NCI-H1105 (cell line): ENCODE data around the gene CFI.
A peak's percentile ranks its signal among the peaks of the same experiment; 100 is the strongest.

ENCODE experiments used
- DNase-seq: peaks from one replicate; lab custom pipeline; 2025; lab: John Stamatoyannopoulos, UW

Gene CFI

DNA sequence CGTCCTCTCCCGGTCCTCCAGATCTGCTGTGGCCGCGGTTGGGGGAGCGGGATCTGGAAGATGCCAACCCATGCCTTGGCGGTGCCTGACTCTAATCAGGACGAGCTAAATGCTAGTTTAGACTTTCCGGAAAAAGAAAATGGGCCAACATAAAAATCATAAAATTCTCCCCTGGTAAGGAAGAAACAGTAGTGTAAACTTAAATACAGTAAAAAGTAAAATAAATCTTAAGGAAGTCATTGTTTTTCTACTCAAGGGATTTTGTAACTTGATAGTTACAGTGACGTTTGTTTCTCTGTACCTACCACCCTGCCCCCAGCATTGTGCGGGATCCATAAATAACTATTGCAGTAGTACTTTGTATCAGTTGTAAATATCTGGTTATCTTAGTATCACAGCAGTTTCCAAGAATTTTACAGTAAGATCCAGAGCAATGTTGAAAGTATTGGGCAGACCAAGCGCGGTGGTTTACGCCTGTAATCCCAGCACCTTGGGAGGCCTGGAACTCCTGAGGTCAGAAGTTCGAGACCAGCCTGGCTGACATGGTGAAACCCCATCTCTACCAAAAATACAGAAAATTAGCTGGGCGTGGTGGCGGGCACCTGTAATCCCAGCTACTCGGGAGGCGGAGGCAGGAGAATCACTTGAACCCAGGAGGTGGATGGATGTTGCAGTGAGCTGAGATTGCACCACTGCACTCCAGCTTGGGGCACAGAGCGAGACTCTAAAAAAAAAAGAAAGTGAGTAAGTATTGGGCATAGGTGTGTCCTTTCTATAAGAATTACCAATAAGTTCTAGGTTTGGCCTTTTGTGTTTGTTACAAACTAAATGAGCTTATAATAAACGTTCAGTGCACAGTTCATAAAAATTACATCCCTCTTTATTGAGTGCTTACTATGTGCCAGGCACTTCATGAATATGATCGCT lies 70.9 kb downstream of the CFI start:
- DNase-seq, result no peak

DNA sequence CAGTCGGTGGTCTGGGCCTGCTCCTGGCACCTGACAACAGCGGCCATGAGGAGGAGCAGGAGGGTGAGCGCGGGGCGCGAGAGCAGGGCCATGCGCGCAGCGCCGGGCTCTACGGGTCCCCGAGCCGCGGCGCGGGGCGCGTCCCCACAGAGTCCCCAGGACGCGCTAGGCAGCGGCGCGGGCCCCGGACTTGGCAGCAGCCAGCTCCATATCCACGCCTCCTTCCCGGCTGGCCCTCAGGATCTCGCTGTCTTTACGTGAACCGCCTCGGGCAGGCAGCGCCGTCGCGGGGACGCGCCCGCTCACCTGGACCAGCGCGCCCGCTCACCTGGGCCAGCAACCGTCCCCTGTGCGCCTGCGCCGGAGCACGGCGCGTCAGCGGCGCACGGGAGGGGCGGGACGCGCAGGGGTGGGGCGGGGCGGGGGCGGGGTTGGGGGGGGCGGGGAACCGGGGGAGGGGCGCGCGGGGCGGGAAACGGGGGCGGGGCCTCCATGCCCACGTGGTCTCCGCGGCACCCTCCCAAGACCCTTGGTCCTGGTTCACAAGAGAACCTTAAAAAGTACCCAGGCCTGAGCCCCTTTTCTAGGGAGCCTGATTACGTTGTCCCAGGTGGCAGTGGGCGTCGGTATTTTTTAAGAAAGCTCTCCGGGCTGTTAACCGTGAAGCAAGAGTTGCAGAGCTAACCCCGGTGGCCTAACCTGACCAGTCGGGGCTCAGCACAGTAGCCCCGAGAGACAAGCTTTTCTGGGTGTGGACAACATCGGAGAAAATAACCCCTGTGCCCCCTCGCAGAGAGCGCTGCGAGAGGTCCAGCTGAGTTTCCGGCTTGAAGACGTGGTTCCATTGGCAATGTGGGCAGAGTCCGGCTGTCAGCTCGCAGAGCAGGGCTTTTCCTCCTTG lies 71.8 kb downstream of the CFI start, which contains the start of gene PLA2G12A:
PLA2G12A (minus strand) TSS at position 353 of the 901 bp plus-strand sequence; CDS start at position 92, 261 bp downstream.
- DNase-seq, result peak; percentile 75

DNA sequence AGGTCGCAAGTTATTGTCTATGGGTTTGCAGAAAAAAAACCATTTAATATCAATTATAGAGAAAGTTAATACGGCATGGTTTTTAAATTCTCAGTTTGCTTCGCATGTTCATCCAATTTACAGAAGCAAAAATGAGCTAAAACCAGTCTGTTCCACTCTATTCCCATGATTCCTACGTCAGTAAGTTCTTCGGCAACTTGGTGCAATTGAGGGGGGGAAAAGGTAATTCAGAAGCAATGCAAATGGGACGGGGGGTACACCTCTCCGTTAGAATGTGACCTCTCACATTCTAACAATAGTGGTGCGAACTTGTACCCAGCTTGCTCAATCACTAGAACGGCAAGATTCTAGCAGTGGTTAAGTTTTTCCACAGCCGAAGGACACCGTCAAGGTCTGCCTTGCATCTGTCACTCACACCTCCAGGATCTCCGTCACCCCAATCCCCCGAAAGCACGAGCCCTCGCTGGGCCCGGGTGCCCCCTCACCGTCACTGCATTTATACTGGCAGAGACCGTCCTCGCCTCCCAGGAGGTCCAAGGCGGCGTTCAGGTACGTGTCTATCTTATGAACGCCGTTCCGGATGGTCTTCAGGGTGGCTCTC lies 72.6 kb downstream of the CFI start:
- DNase-seq, result no peak

DNA sequence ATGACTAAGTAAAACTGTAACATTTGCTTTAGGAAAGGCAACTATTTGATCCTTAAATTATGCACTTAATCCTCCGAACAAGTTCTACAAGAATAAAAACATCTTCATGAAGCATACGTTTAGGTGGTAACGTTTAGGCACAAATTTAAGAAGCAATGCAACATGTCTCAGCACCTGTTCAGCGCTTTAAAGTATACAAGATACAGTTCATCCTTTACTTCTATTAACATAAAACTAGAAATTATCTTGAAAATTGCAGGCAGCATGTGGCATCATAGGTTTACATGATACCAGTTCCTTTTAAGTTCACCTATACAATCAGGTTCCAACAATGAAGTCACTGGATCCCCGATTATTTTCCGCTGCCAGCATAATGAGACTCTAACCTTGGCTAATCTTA lies 73.4 kb downstream of the CFI start:
- no peak for DNase-seq

DNA sequence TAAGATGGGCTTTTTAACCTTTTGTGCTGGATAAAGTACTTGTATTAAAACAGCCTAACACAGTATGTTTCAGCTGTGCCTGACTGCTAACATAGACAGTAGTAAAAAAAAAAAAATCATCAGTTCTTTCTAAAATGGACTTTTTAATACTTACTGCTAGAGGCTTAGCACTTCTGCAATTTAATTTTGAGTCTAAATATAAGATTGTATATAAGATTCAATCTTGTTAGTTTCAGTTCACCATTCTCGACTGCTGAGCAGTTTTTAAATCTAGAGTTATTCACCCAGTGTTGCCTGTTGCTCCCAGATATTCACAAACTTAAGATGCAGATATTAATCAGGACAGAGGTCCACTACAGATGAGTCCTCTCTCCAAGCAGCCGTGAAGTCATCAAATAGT lies 78.7 kb downstream of the CFI start:
- DNase-seq, result no peak

DNA sequence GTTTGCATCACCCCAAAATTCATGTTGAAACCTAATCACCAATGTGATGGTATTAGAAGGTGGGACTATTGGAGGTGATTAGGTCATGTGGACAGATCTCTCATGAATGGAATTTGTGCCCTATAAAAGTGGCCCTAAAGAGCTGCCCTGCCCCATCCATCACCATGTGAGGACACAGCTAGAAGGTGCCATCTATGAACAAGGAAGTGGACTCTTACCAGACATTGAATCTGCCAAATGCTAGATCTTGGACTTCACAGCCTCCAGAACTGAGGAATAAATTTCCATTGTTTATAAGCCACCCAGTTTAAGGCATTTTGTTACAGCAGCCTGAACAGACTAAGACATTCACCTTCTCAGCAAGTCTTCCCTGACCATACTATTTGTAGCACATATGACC lies 79.4 kb downstream of the CFI start:
- no peak for DNase-seq

DNA sequence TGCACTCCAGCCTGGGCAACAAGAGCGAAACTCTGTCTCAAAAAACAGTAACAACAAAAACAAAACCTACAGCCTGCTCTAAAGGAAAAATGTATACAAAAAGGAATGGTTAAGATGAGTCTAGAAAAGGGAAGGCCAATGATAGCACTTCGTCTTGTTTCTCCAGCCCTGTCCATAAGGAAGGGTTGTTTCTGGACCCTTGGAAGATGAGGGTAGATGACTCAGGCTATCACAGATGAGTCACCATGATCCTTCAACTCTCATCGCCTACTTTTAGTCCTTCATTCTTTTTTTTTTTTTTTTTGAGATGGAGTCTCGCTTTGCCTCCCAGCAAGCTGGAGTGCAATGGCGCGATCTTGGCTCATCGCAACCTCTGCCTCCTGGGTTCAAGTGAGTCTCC lies 80.8 kb downstream of the CFI start:
- DNase-seq, result no peak

DNA sequence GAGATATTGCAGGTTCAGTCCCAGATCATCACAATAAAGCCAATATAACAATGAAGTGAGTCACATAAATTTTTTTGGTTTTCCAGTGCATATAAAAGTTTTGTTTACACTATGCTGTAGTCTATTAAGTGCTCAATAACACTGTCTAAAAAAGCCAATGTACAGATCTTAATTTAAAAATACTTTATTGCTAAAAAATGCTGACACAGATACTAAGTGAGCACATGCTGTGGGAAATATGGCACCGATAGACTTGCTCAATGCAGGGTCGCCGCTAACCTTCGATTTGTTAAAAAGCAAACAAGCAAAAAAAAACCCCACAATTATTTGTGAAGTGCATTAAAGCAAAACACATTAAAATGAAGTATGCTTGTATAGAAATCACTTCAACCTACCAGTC lies 82.2 kb downstream of the CFI start:
- DNase-seq, result no peak

DNA sequence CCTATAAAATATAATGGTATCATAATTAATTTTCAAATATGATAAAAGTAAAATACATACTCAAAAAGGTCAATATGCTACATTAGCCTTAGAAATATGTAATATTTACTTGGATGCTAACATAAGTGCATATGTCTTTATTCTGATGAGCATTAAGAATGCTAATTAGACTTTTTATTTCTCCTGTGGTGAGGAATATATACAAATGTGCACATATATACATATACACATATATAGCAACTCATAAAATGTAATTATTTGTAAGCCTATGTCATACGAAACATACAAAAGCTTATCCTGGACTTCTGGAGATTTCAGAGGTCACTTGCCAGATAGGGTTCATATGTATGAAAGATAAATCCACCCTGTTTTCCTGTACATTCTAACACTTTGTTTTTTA lies 83.0 kb downstream of the CFI start:
- DNase-seq, result no peak

DNA sequence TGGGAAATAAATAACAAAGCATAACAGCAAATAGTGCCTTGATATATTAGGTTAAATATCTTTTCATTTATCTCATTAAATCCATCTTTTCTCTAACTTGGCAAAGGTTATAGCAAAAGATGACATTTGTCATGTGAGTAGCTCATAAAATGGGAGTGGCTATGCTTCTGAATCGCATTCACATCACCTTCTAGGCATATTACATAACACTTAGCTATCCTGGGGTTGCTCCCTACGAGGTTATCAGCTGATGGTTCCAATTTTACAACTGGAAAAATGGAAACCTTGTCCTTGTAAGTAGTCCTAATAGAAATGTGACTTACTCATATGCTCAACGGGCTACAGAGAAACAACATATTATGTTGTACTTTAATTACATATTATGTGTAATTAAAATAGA lies 88.3 kb downstream of the CFI start:
- DNase-seq, result no peak

DNA sequence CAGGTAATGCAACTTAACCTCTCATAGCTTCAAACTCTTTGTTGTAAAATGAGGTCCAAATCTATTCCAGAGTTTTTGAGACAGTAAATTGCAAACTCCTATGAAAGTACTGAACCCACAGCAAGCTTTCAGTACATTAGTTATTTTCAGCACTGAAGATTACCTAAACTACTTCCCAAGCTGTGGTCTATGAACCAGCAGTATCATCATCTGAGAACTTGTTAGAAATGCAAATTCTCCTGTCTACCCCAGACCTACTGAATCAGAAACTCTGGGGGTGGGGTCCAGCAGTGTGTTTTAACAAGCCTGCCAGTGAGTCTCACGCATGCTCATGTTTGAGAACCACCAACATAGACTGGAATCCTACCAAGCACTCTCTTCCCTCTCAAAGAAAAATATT lies 92.8 kb downstream of the CFI start:
- no peak for DNase-seq

DNA sequence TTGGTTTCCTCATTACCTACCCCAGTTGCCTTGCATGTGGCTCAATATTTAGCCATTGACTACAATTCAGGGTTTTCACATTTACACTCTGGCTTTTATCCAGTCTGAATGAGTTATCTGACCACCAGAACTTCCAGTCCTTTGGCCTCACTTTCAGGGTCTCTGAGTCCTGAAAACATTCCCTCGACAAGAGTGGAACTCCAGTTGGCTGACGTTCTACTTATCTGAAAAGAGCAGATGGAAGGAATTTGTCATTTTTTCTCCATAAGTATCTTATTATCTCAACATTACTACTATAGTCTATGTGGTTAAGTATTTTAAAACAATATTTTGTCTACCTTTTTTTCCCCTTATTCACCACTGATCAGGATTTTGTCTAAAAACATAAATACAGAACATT lies 93.4 kb downstream of the CFI start:
- DNase-seq, result no peak

DNA sequence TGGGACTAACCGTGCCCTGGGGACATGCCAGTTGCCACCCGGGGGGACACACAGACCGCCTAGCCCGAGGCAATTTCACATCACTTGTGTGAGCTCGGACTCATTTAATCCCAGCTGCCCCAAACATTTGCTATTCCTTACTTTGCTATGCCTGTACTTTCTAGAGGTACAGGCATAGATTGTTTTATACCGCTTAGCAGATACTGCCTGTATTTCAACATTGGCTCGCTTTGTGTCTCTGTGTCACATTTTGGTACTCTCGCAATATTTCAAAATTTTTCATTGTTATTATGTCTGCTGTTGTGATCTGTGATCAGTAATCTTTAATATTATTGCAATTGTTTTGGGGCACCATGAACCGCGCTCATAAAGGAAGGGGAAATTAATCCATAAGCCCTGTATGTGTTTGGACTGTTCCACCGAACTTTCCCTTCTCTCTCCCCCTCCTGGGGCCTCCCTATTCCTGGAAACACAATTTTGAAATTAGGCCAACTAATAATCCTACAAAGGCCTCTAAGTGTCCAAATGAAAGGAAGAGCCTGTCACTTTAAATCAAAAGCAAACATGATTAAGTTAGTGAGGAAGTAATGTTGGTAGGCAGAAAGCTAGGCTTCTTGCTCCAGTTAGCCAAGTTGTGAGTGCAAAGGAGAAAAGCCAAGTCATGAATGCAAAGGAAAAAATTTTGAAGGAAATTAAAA lies 98.0 kb downstream of the CFI start:
- peak; percentile 12 for DNase-seq

DNA sequence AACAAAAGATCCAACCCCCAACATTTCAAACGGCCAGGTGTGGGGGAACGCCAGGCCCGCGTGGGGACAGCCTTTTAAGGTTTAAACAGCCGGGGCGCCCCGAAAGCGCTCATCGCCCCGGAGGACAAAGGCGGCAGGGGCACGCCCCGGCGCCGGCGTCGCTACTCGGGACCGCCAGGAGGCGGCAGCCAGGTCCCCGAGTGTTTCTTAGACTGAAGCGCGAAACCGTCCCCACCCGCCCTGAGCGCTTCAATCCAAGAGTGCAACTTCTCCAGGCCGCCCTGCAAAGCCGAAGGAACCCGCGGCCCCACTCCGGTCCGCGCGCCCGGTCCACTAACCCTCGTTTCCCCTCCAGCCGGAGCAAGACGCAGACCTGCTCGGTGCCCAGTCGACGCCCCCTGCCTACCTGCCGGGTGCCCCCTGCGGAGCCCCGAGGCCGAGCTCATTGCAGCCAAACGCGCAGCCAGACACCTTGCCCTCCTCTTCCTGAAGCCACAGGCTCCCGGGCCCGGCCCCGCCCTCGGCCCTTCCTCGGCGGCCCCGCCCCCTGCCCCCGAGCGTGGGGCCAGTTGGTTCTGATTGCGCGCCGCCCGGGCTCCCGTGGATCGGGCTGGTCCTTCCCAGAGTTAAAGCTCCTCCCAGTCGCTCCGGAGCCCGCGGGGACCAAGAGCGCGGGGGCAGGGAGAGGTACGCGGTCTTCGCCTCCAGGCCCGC lies 98.7 kb downstream of the CFI start, which contains the start of gene CASP6:
CASP6 (minus strand) TSS at position 496 of the 714 bp plus-strand sequence; CDS start at position 446, 50 bp downstream.
- peak; percentile 57 for DNase-seq

DNA sequence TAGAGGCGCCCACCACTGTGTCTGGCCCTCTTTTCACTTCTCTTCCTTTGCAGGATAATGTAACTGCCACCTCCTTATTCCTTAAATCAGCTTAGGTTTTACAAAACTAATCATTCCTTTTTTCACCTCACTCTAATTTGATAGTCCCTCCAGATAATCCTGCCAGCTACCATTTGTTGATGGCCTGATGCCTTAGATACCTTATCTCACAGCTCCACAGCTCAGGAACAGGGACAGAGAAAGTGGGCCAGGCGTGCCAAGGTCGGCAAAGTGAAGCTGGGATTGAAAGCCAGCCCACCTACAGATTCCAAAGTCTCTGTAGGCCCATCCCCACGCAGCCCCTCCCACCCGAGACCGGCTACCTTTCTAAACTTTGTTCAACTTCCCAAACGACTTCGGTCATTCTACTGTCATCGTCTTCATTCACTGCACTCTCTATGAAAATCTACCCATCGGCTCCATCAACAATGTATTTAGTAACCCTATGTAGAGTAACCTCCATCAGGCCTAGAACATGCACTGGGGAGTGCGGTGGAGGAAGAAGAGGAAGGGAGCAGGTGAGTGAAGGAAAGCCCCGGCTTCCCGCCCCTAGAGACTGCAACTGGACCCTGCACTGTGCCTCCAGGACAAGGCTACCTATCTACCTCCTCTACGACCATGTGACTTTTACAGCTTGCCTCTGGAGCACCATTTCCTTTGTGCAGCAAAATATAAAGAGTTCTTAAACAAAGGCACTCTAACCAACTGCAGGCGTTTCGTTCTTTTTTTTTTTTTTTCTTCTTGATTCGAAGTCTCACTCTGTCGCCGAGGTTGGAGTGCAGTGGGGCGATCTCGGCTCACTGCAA lies 100.0 kb downstream of the CFI start:
- no peak for DNase-seq

DNA sequence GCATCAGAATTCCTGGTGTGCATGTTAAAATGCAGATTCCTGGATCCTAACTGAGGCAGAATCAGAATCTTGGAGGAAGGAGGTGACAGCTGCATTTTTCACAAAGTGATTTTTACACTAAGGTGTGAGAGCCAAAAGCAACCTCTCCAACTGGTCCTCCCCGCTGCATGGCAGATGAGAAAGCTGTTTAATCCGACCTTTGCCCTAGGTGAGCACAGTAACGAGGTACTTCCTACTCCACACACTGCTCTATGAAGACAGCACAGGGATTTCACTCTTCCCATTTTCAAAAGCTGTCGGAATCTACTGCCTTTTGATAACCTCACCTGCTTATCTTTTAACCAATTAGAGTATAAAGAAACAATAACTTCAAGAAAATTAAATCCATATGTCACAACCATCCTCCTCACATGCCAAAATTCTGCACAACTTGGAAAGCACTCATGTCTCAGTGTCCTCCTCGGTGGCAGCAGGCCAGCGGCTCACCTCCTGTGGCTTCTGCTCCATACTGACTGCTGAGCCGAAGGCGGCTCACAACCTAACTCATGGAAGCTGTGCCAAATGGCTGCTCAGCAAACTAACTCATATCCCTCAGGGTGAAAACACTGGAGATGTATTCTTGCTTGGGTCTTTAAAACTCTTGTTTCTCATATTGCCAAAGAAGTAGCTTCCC lies 102.1 kb downstream of the CFI start:
- DNase-seq, result no peak

DNA sequence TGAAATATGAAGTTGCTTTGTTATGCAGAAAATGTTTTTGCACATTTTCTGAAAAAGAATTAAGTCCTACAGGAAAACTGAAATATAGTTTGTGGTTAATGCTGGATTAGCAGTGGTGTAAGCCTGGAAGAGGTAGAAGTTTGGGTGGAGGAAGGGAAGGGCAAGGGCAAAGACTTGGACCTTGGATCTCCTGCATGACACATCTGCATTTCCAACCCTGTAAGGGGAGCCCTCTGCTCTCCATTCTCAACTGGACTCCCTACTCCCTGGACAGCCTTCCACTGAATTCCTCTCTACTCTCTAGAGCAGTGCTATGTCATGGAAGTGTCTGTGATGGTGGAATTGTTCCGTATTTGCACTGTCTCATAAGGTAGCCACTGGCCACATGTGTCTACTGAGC lies 103.1 kb downstream of the CFI start:
- no peak for DNase-seq

DNA sequence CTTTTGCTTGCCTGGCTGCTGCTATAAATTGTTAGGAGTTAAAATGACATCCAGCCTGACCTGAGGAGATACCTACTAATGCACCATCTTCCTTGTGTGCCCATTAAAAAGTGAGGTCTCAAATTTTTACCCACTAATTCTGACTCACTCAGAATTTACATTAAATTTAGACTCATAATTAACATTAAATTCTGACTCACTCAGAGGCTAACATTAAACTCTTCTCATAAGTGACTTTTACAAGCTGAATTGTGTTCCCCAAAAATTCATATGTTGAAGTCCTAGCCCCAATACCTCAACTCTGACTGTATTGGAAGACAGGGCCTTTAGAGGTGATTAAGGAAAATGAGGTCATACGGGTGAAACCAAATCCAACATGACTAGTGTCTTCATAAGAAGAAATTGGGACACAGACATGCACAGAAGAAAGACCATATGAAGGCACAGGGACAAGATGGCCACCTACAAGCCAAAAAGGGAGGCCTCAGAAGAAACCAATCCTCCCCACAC lies 110.3 kb downstream of the CFI start:
- no peak for DNase-seq
